GM12801 (cell line): ENCODE measurements around the gene ECM2.

Experiments
- TF ChIP-seq, protein P1 (sequence below): IDR thresholded peaks from one replicate; pipeline ENCODE4 v1.5.1; 2011; ENCODE audit warnings: control low read depth; ENCODE audit not compliant: insufficient read length; ENCODE audit errors: extremely low read depth

ECM2 gene

DNA sequence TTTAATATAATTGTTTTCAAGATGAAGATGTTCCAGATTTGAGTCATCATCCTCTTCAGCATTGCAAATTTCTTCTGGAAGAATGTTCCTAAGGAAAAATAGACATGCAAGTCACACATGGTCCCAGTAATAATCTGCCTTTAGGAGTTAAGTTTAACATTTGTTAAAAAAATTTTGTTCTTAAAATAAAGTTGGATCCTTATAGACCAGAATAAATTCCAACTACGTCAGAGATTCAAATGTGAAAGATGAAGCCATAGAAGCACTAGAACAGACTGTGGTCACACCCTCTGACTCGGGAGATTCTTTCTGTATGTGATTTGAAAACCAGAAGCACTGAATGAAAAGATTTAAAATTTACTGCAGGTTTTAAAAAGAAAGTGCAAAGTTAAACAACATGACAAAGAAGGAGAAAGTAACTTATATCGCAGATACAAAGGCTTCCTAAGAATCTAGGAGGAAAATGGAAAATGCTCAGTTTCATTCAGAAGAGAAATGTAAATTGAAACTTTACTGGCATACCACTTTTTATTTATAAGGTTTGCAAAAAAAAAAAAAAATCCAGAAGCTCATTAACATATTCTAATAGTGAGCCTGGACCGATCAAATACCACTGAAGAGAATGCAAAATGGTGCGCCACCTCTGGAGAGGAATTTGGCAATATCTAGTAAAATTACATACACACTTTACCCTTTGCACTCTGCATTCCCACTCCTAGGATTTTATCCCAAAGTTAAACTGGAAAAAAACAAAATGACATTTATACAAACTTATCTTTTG is 39.2 kb downstream of the ECM2 start:
- TF ChIP-seq, protein P1, sequence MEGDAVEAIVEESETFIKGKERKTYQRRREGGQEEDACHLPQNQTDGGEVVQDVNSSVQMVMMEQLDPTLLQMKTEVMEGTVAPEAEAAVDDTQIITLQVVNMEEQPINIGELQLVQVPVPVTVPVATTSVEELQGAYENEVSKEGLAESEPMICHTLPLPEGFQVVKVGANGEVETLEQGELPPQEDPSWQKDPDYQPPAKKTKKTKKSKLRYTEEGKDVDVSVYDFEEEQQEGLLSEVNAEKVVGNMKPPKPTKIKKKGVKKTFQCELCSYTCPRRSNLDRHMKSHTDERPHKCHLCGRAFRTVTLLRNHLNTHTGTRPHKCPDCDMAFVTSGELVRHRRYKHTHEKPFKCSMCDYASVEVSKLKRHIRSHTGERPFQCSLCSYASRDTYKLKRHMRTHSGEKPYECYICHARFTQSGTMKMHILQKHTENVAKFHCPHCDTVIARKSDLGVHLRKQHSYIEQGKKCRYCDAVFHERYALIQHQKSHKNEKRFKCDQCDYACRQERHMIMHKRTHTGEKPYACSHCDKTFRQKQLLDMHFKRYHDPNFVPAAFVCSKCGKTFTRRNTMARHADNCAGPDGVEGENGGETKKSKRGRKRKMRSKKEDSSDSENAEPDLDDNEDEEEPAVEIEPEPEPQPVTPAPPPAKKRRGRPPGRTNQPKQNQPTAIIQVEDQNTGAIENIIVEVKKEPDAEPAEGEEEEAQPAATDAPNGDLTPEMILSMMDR, result no peak

DNA sequence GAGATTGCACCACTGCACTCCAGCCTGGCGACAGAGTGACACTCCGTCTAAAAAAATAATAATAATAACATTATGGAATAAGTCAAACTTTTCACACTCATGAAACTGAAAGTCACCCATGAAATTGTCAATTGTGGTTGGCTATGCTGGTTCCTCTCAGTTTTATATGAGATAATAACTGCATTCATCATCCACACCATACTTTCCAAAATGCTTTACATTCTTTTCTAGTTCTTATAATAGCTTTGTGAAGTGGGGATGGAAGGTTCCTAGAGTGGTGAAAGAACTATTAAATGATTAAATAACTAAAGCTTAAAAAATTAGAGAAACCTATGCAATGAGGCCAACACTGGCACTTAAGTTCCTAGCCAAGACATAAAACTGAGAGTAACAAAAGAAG is 40.9 kb downstream of the ECM2 start:
- TF ChIP-seq, protein P1, result no peak

DNA sequence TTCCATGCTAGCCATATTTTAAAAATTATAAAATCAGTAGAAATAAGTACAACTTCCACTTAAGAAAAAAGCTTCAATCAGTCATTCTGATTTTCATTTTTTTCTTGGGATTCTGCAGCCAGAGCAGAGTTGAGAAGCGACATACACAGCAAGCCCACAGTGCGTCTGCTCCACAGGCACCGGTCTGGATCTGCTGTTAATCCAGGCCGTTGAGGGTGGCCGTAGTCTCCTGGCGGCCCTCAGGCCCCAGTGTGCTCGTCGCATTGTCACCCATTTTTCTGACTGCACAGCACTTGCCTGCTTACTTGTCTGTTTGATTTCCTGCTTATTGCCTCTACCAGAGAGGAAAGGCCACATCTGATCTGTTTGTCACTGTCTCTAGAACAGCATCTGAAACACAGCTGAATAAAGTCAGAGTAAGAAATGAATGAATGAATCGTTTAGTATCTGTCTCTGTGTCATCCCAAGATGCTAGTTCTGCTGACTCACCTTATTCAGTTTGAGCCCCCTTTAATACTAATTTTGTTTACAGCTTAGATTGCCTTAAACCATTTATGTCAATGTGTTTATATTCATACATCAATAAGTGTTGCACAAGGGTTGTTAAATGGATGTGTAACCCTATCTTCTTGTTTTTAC is 41.9 kb downstream of the ECM2 start:
- TF ChIP-seq, protein P1, result no peak

DNA sequence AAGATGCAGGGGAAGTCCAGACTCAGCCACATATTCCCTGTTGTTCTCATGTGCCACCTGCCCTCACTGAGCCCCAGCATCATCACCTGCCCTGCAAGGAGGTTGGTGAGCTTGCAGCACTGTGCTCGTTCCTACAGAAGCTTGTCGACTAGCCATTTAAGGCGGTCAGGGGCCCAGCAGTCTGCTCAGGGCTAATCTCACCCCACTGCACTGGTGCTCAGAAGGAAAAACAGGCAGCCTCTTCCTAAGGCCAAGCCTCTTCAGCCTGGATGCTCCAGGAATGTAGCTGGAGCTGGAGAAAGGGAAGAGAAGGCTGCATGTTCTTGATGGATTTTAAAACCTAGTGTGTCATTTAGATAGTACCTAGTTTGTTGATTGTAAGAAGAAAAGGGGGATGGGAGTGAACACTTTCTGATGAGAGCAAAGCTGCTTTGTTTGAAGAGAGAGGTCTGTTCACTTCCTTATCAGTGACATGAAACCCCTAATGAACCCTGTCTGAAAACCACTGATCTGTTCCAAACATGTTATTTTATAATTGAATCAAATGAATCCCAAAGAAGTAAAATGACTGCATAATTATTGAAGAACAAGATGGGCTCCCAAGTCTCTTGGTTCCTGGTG is 42.9 kb downstream of the ECM2 start:
- TF ChIP-seq, protein P1, result no peak

DNA sequence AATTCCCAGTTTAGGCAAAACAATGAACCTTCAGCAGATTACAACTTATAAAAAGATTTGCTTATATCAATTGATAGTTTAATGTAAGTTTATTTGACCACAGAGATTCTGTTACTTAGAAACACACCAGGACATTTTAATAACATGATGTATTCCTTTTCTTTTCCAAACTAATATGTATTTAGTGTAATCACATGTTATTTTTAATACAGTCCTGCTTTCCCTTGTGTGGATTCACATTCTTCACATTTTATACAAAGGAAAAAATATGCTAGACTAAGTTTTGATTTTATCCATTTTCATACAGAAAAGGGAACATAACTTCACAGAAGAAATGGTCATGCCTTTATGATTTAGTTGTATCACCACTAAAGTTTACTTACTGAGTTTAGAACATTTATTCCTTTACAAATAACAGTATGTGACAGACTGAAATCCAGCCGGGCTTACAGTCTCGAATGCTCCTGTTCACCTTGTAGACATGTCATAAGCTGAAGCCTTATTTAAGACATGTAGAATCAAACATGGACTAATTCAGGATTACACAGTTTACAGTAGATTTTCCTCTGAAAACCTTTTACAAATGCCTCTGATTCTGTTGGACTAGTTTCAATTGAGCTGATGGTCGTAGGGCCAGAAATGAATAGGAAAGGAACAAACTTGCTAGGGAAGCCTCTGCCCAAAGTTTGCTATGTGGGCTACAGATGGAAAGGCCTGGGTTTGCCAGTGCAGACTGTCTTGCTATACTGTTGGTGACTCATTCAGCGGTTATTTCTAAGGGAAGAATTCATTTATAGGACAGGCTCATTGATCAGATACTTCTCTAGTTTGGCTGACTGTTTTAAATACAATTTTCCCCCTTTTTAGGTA is 46.9 kb downstream of the ECM2 start:
- TF ChIP-seq, protein P1, result no peak

DNA sequence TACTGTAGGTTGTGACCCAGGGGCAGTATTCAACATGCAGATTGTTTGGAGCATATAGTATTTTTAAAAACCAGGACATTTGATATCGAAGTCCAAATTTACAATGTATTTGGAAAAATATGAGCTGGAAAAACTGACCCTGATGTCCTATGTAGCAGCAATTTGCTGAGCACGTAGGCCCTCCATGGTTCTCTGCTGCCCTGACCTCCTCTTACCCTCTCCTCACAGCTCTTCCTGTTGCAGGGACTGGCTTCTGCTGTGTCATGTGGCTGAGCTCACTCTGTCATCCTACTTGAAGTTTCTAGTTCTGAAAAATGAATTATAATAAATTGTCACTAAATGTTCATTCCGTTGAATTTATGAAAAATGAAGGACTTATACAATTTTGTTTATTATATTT is 49.4 kb downstream of the ECM2 start:
- TF ChIP-seq, protein P1, result no peak

DNA sequence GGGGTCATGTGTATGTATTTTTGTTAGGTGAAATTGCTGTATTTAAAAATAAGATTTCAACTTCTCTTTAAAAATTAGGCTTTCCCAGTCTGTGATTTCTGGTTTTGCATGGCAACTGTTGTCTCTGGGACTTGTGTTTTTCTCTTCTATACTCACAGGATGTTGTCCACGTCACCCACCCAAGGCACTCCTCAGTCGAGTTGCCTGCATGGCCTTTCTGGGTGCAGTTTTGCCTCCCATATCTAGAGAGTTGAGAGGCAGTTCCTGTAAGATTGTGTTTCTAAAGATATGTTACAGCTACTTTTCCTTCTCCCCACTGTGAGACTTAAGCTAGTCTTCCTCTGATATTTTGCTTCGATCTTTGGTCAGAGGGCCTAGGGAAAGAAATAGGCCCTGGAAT is 51.2 kb downstream of the ECM2 start:
- TF ChIP-seq, protein P1, result no peak
